Activated CD4-positive, alpha-beta T cell treated with anti-CD3 and anti-CD28 coated beads for 48 hours (primary cell): Measurements from ENCODE around the gene LTO1.

Experiments used
- DNase-seq: peaks from one replicate; pipeline ENCODE4 v3.0.0-alpha.2; 2020

LTO1 gene

DNA sequence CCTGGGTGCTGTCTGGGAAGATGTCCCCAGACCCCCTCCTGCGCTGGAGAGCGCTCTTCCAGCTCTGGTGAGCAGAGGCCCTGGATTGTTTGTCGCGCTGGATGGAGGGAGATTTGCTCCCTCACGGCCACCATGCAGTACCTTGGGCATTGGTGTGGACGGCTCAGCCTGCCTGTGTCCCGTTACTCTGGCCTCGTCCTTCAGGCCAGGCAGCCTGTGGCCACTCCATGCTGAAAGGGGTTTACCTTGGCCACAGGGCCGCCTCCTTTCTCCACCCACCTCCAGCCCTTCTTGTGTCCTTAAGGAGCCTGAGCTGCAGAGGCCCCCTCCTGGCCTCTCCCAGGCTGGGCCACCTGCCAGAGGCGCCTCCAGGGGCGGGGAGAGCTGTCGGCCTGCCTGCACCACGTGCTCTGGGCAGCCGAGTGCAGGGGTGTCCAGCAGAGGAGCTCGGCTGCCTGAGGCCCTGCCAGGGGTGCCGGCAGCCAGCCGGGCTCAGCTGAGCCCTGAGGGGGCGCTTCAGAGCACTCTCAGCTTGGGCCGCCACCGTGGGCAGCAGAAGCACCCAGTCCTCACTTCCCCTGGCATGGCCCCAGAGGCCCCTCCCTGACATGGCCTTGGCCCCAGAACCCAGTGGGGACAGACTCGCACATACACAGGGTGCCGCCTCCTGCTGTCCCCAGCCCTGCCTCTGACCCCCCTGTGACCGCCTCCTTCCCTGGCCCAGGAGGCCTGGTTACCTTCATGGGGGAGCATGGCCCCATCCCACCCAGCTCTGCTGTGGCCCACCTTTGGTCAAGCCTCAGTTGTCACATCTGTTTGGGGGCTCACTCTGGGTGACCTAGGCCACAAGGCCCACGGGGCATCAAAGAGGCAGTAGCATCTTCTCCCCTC is 30.8 kb downstream of the LTO1 start:
- no peak for DNase-seq

DNA sequence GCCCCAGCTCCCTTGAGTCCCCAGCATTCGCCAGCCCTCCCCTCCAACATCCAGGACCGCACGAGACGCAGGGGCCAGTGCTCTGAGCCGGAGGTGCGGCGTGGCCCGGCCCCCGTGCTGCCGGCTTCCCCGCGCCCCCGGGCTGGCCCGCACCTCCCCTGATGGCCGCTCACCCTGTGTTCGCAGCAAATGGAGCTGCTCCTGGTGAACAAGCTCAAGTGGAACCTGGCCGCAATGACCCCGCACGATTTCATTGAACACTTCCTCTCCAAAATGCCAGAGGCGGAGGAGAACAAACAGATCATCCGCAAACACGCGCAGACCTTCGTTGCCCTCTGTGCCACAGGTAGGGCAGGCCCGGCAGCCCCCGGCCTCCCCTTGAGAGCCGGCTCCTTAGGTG is 31.5 kb downstream of the LTO1 start:
- no peak for DNase-seq

DNA sequence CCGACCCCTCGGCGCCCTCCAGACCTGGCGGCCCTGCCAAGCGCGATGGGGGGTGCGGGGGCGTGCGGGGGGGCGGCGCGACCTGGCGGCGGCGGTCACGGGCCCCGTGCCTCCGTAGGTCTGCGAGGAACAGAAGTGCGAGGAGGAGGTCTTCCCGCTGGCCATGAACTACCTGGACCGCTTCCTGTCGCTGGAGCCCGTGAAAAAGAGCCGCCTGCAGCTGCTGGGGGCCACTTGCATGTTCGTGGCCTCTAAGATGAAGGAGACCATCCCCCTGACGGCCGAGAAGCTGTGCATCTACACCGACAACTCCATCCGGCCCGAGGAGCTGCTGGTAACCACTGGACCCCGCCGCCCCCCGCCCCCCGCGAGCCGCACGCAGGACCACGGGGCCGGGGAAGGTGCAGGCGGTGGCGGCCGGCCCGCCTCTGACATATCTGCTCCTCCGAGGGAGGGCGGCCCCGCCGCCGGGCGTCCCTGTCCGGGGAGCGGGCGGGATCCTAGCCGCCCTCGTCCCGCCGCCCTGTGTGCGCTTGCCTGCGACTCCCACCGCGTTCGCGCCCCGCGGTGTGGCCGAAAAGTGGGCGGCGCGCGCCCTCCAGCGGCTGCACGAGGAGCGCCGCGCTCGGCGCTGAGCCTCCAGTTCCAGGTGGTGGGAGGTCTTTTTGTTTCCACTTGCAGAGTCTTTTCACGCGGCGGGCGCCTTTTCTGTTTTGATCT is 32.1 kb downstream of the LTO1 start:
- DNase-seq = peak; percentile 83

DNA sequence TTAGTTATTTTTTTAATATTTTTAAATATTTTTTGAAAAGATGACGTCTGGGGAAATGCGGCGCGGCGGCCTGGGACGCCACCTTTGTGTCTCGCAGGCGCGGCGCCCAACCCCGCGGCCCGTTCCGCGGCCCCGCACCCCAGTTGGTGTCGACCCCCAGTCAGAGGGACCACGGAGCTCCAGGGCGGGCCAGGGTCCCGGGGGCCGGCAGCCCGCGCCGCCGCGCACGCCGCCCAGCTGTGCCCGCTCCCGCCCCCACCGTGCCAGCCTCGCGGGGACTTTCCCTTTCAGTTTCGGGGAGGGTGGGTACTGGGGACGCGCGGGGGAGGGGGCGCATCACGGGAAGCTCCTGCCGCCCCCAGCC is 32.6 kb downstream of the LTO1 start:
- peak; percentile 50 for DNase-seq

DNA sequence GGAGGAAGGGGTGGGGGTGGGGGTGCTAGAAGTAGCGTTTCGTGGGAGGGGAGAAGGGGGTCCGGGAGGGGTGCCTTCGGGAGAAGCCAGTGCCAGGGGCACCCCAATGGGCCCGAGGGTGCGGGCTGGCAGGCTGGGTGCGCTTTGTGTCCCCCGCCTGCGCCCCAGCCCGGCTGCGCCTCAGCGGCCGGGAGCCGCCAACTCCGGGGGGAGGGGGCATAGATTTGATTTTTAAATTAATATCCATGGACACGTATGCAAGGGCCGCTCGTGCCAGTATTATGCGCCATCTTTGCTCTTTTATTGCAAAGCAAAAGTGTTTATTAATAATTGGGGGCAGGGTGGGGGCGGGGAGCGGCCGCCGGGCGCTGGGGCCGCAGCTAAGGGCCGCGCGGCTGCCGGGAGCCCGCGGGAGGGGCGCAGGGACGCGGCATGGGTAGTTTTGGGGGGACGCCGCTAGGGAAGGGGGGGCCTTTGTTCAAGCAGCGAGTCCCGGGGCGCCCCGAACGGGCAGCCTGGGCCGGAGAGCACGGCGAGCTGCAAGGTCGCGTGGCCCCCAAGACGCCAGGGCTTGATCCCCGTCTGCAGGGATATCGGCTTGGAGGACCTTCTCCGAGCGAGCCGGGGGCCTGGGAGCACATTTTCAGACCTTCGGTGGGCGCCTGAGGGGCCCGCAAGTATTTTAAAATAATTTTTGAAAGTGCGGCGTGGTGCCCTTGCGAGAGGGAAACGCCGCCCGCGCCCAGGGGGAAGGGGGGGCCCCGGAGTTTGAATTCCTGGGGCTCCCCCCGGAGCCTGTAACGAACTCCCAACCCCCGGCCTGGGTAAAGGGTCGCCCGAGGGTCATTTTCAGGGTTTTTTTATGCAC is 33.2 kb downstream of the LTO1 start:
- peak; percentile 7 for DNase-seq

DNA sequence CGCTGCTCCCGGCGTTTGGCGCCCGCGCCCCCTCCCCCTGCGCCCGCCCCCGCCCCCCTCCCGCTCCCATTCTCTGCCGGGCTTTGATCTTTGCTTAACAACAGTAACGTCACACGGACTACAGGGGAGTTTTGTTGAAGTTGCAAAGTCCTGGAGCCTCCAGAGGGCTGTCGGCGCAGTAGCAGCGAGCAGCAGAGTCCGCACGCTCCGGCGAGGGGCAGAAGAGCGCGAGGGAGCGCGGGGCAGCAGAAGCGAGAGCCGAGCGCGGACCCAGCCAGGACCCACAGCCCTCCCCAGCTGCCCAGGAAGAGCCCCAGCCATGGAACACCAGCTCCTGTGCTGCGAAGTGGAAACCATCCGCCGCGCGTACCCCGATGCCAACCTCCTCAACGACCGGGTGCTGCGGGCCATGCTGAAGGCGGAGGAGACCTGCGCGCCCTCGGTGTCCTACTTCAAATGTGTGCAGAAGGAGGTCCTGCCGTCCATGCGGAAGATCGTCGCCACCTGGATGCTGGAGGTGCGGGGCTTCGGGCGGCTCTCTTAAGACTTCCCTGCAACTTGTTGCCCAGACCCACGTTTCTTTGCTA is 34.1 kb downstream of the LTO1 start, which contains the start of gene CCND1:
Gene CCND1 (plus strand): TSS at position 162 of the 587 bp plus-strand sequence. CDS start 158 bp downstream, at position 320.
- peak; percentile 58 for DNase-seq

DNA sequence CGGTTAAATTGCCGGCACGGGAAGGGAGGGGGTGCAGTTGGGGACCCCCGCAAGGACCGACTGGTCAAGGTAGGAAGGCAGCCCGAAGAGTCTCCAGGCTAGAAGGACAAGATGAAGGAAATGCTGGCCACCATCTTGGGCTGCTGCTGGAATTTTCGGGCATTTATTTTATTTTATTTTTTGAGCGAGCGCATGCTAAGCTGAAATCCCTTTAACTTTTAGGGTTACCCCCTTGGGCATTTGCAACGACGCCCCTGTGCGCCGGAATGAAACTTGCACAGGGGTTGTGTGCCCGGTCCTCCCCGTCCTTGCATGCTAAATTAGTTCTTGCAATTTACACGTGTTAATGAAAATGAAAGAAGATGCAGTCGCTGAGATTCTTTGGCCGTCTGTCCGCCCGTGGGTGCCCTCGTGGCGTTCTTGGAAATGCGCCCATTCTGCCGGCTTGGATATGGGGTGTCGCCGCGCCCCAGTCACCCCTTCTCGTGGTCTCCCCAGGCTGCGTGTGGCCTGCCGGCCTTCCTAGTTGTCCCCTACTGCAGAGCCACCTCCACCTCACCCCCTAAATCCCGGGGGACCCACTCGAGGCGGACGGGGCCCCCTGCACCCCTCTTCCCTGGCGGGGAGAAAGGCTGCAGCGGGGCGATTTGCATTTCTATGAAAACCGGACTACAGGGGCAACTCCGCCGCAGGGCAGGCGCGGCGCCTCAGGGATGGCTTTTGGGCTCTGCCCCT is 34.7 kb downstream of the LTO1 start:
- peak; percentile 22 for DNase-seq

DNA sequence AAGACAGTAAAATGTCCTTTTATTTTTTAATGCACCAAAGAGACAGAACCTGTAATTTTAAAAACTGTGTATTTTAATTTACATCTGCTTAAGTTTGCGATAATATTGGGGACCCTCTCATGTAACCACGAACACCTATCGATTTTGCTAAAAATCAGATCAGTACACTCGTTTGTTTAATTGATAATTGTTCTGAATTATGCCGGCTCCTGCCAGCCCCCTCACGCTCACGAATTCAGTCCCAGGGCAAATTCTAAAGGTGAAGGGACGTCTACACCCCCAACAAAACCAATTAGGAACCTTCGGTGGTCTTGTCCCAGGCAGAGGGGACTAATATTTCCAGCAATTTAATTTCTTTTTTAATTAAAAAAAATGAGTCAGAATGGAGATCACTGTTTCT is 35.3 kb downstream of the LTO1 start:
- DNase-seq = no peak

DNA sequence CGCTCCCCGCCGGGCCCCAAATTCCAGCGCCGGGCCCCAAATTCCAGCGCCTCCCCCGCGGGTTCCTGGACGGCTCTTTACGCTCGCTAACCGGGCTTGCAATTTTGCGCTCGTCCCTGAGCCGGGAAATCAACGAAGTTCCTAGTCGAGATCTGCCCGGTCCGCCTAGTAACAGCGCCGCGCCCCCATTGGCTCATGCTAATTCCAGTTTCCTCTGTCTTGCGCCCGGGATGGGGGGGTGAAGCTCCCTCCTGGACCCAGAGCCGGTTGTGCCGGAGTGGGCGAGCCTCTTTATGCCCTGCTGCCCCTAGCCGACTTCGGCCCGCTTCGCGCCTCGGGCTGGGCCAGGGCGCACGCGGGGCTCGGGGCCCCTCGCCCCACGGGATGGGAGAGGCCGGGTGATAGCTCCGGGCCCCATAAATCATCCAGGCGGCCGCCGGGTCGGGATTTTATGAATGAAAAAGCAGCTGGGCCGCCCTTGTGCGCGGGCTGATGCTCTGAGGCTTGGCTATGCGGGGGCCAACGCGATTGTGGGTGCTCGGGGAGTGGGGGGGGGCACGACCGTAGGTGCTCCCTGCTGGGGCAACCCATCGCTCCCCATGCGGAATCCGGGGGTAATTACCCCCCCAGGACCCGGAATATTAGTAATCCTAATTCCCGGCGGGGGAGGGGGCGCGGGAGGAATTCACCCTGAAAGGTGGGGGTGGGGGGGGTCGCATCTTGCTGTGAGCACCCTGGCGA is 36.0 kb downstream of the LTO1 start:
- peak; percentile 53 for DNase-seq

DNA sequence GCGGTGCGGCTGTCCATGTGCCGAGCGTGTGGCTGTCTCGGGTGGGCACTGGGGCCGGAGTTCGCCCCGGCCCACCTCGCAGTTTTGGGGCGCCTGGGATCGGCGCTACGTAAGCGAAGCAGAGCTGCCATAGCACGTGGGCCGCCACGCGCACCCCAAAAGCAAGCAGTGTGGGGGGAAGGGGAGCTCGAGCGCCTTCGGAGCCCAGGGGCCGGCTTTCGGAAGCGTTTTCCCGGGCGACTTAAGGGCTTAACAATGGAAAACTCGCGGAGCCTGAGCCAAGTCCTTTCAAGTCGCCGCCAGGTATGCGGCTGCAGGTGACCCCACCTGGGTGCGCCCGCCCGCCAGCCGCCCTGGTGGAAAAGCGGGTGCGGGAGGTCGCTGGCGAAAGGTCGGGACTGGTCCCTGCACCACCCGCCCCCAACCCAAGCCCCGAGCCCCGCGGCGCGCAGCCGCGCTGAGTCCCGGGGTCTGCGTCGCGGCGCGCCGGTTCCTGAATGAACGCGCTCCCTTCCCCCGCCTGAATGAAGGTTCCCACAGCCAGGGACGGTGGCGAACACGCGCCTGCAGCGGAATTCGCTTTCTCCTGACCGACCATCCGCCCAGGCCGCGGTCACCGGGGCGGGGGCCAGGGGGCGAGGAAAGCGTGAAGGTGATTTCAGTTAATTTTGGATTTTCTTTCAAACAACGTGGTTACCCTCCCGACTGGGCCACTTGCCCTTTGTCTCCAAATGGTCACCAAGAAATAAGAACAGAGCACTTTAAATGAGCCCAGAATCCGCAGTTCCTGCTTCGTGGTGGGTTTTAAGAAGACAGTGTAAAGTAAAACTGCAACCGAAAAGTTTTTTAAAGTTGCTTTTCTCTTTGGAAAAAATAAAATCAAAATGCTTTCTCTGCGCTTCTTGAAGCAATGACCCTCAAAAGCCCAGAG is 36.9 kb downstream of the LTO1 start:
- peak; percentile 22 for DNase-seq

DNA sequence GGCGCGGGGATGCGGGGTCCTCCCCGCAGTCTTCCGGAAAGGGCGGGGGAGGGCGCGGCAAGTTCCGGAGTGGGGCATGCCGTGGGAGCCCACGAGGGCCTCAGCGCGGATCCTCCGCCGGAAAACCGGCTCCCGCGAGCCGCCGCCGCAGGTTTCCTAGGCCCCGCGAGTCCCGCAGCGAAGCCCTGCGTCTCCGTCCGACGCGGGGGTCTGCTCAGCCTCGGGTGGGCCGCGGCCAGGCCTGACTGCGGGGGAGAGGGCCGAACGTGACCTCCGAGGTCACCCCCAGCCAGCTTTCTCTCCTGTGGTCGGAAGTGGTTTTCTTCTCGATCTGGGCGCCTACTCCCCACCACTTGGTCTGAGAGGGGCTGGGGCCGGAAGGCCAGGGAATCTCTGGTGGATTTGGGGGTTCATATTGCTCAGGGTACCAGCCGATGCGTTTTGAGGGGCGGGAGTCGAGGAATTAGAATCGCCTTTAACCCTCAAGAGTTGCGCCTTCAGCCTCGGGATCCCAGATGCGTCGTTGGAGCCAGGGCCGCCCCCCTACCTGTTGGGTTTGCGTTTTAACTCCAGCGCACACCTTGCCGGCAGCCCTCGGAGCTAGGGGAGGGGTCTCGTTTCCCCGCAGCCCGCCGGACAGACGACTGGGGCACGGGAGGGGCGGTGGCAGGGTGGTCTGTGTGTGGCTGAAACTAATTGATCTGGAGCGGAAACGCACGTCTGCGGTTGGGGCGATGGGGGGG is 37.8 kb downstream of the LTO1 start:
- DNase-seq = no peak

DNA sequence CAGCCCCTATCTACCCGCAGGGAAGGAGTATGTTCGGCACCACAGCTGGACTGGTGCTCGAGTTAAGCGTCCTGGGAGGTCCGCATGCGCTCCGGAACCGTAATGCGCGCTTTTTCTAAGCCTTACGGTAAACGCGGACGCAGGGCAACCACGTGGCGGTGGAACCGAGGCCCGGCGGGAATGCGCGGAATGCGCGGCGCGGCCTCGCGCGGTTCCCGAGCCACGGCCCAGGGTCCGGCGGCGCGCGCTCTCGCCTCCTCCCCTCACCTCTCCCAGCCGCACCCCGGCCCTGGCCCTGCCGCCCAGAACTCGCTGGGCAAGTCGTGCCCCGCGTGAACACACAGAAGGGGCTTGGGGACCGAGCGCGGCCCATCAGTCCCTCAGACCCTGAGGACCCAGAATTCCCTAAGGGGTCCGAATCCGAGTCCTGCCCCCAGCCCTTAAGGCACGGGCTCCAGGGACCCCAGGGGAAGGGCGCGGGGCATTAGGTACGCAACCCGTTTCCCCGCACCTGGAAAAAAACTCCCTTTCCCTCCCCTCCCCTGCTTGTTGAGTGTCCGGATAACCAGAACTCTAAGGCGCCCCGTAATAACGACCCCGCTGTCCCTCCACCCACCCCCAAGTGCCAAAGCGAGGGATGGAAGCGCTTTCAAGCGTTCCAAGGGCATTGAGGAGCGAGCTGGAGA is 38.5 kb downstream of the LTO1 start:
- DNase-seq = peak; percentile 27

DNA sequence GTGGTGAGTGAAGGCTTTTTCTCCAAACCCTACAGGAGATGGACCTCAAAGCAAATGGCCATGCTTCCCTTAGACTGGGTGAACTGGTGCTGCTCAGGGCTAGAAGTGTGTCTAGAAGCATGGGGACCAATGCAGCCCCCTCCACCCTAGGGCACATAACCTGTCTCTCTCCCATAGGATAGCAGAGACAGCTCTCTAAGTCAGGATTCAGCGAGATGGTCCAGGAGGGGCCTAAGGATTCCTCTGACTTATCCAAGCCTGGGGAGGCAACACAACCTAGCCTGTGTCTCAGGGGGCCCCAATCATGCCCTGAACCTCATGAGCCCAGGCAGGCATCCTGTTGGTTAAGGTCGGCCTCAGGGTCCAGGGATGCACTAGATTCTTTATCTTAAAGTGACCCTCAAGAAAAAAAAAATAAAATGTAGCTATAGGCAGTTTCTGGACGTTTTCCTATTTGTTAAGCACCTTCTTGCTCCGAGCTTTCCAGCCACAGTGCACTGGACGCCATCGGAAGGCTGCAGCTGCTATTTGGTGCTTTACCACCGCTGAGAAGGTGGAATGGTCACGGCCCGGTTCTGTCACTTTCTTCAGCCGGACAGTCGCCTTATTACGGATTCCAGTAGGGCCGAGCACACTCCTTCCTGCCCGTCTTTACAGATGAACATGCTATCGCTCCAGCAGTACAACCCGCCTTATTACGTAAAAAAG is 39.2 kb downstream of the LTO1 start:
- DNase-seq = no peak

DNA sequence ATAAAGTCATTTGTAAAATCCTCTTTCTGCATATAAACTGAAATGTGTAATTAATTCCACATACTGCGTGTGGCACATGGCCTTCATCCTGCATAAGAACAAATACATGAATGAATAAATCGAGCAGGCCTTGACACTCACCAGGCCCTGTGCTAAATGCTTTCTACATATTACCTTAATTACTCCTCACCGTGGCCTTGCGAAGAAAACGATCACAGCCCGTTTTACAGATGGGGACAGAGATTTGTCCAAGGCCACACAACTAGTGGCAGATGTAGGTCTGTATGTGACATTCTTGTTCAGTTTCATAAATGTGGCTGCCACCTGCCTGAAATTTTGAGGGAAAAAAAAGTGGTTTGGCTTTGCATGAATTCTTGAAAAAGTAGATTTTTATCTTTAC is 40.0 kb downstream of the LTO1 start:
- no peak for DNase-seq

DNA sequence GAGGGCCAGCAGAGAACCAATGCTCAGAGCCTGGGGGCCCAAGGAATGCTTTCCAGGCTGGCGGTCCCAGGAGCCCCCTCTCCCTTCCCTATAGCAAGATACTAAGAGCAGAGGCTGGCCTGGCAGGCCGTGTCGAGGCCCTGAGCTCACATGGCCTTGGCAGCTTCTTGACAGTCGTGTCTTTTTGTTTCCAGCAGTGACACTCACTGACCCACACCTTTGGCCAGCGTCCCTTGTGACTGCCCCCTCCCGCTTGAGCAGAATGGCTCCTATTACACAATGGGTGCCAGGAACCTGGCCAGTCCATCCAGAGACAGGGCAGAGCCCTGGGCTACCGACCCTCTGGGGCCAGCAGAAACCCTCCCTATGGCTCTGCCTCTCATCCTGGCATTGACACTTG is 40.6 kb downstream of the LTO1 start:
- DNase-seq = no peak

DNA sequence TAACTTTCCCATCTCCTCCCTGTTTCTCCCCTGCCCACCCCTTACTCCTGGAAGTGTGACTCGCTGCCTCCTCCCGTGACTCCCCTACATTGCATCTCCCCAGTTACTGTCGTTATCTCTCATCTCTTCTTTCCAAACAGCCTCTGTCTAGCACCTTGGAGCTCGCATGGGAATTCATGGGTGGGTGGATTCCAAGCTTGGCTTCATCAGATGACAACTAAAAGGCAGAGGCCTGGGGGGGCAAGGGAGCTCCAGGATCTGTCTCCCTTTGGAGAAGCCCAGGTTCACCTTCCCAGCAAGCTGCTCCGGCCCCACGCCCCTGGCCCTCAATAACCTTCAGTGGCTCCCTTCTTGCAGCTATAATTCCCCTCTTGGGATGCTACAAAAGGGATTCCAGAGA is 41.1 kb downstream of the LTO1 start:
- no peak for DNase-seq

DNA sequence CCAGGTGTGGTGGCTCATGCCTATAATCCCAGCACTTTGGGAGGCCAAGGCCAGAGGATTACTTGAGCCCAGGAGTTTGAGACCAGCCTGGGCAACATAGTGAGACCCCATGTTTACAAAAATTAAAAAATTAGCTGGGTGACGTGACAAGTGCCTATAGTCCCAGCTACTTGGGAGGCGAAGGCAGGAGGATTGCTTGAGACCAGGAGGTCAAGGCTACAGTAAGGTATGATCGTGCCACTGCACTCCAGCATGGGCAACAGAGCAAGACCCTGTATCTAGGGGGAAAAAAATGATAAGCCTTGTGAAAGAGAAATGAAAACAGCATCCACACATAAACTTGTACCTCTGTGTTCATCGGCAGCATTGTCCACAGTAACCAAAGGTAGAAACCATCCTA is 42.3 kb downstream of the LTO1 start:
- no peak for DNase-seq

DNA sequence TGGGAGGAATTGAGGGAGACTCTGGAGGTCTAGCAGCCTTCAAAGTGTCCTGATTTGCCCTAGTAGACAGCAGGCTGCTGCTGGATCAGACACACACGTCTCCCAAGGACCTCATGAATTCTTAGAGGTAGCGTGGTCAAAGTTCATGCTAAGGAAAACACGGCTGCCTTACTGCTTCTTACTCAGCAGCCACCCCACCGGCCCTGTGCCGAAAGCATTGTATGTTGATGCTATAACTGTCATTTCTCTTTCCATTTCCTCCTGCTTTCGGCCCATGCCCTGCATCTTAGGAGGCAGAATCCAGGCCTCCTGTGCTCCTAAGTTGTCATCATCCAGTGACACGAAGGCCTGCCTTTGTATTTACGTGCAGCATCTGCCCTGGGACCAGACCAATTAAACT is 44.7 kb downstream of the LTO1 start:
- DNase-seq = no peak
